CD14-positive monocyte (primary cell): ENCODE results near the gene CHRNB2. TPM values are rescaled to one million over a fixed set of nuclear protein-coding genes. Genes with fewer than 3 reads are reported as not detected.

Experiments
- DNase-seq, 3 donors: peaks; one replicate each; pipeline ENCODE4 v3.0.0-alpha.2; 2011 to 2022
- H2AFZ ChIP-seq: 2 replicates; pipeline ENCODE4 v1.6.0; 2012; ENCODE audit warnings: mild to moderate bottlenecking, low read depth, low read length, inconsistent platforms; ENCODE audit not compliant: insufficient read depth, poor library complexity, severe bottlenecking
- H3K27ac ChIP-seq, 2 donors: 1 replicate in 1 of 2; 2 replicates in 1 of 2; pipeline ENCODE4 v1.5.1; 2012 to 2013; ENCODE audit warnings: low read length in 2 of 2, control low read depth in 1 of 2, inconsistent platforms in 1 of 2, low read depth in 1 of 2, mild to moderate bottlenecking in 1 of 2
- H3K27me3 ChIP-seq, 2 donors: one replicate each; pipeline versions ENCODE4 v1.6.0 to v1.6.1; 2011 to 2013; ENCODE audit warnings: low read length in 2 of 2; ENCODE audit not compliant: control insufficient read depth in 2 of 2, insufficient read depth in 2 of 2
- H3K36me3 ChIP-seq, 2 donors: replicated peaks in 1 of 2; 1 replicate in 1 of 2; 2 replicates in 1 of 2; pipeline versions ENCODE4 v1.5.1 to v1.6.1; 2012 to 2013; ENCODE audit warnings: low read length in 2 of 2, control low read depth in 1 of 2, inconsistent platforms in 1 of 2, mild to moderate bottlenecking in 1 of 2; ENCODE audit not compliant: insufficient read depth in 2 of 2, control insufficient read depth in 1 of 2
- H3K4me1 ChIP-seq, 2 donors: 1 replicate in 1 of 2; 2 replicates in 1 of 2; pipeline versions ENCODE4 v1.5.1 to v1.6.1; 2012 to 2013; ENCODE audit warnings: low read length in 2 of 2, control low read depth in 1 of 2, inconsistent platforms in 1 of 2, mild to moderate bottlenecking in 1 of 2, moderate library complexity in 1 of 2; ENCODE audit not compliant: insufficient read depth in 2 of 2, control insufficient read depth in 1 of 2
- H3K4me2 ChIP-seq: replicated peaks from 2 replicates; pipeline ENCODE3; 2012; ENCODE audit warnings: low read length, moderate library complexity, mild to moderate bottlenecking; ENCODE audit not compliant: poor library complexity, severe bottlenecking; ENCODE audit errors: extremely low read depth
- H3K4me3 ChIP-seq, 3 experiments: fragments of 200-600 bp in 1 of 3; sonication (generic) in 1 of 3; replicated peaks in 1 of 3; 1 replicate in 2 of 3; 2 replicates in 1 of 3; pipeline ENCODE4 v1.5.1; 2011 to 2013; ENCODE audit warnings: low read length in 3 of 3, mild to moderate bottlenecking in 3 of 3, control low read depth in 2 of 3, low read depth in 2 of 3, inconsistent platforms in 1 of 3, moderate library complexity in 1 of 3
- H3K79me2 ChIP-seq: 2 replicates; pipeline ENCODE4 v1.6.0; 2012; ENCODE audit warnings: mild to moderate bottlenecking, control low read depth, inconsistent platforms, low read length, moderate library complexity; ENCODE audit not compliant: insufficient read depth
- H3K9ac ChIP-seq: 2 replicates; pipeline ENCODE4 v1.6.0; 2017; ENCODE audit warnings: low read length, mild to moderate bottlenecking; ENCODE audit not compliant: insufficient read depth, poor library complexity, severe bottlenecking
- H3K9me3 ChIP-seq, 2 donors: replicated peaks in 1 of 2; 1 replicate in 1 of 2; 2 replicates in 1 of 2; pipeline versions ENCODE4 v1.5.1 to v1.6.1; 2012 to 2013; ENCODE audit warnings: low read length in 2 of 2, control low read depth in 1 of 2; ENCODE audit not compliant: control insufficient read depth in 1 of 2, insufficient read depth in 1 of 2
- H4K20me1 ChIP-seq: 2 replicates; pipeline ENCODE4 v1.6.0; 2012; ENCODE audit warnings: mild to moderate bottlenecking, low read length, control low read depth, moderate library complexity; ENCODE audit not compliant: insufficient read depth
- H3K27ac Mint-ChIP-seq, 7 donors: one replicate each; pipeline ENCODE4 v1.8.0; 2020; ENCODE audit warnings: mild to moderate bottlenecking in 7 of 7, mixed read lengths in 7 of 7, moderate library complexity in 6 of 7, inconsistent platforms in 2 of 7
- H3K27me3 Mint-ChIP-seq, 3 donors: one replicate each; pipeline ENCODE4 v1.8.0; 2021 to 2022; ENCODE audit warnings: low read depth in 3 of 3, mild to moderate bottlenecking in 3 of 3, mixed read lengths in 3 of 3, moderate library complexity in 3 of 3, inconsistent platforms in 1 of 3
- H3K36me3 Mint-ChIP-seq, 2 donors: one replicate each; pipeline ENCODE4 v1.8.0; 2020; ENCODE audit warnings: mixed read lengths in 2 of 2, inconsistent platforms in 1 of 2, mild to moderate bottlenecking in 1 of 2
- H3K4me1 Mint-ChIP-seq: one replicate; pipeline ENCODE4 v1.8.0; 2020; ENCODE audit warnings: mild to moderate bottlenecking, mixed read lengths
- H3K4me3 Mint-ChIP-seq, 2 donors: one replicate each; pipeline ENCODE4 v1.8.0; 2020; ENCODE audit warnings: mild to moderate bottlenecking in 2 of 2, mixed read lengths in 2 of 2, moderate library complexity in 1 of 2
- H3K9me3 Mint-ChIP-seq, 7 donors: one replicate each; pipeline ENCODE4 v1.8.0; 2020 to 2022; ENCODE audit warnings: mixed read lengths in 7 of 7, mild to moderate bottlenecking in 6 of 7, moderate library complexity in 6 of 7, inconsistent platforms in 2 of 7
- WGBS: methylation state at CpG from one replicate; pipeline ENCODE4 v1.1.5; 2013; ENCODE audit warnings: missing lambda C conversion rate; ENCODE audit not compliant: insufficient coverage; 5-methylcytosine and 5-hydroxymethylcytosine counted together
- intact Hi-C, 2 donors: fragments of 100-400 bp; cut with micrococcal nuclease; formaldehyde crosslinking; loops; one replicate each; pipeline versions ENCODE4 v1.15.0 to v1.15.1; 2023
- polyA plus RNA-seq, 3 donors: library from polyadenylated mRNA; depleted of rRNA in 1 of 3; unstranded in 2 of 3; stranded (reverse) in 1 of 3; fragments of 300-500 nt in 2 of 3; fragments of >200 nt in 1 of 3; fragmentation: Illumina TruSeq in 2 of 3; gene quantifications; 1 replicate in 2 of 3; 2 replicates in 1 of 3; pipeline ENCODE4 v1.2.3, GENCODE V29; 2012 to 2021
- TF ChIP-seq, protein P1 (sequence below): fragments of 200-600 bp; IDR thresholded peaks from one replicate; pipeline ENCODE4 v1.8.0; 2022; ENCODE audit warnings: antibody characterized with exemption, mild to moderate bottlenecking

CHRNB2 gene
- polyA plus RNA-seq, 3 donors: 0.05 TPM; not detected in 2

DNA sequence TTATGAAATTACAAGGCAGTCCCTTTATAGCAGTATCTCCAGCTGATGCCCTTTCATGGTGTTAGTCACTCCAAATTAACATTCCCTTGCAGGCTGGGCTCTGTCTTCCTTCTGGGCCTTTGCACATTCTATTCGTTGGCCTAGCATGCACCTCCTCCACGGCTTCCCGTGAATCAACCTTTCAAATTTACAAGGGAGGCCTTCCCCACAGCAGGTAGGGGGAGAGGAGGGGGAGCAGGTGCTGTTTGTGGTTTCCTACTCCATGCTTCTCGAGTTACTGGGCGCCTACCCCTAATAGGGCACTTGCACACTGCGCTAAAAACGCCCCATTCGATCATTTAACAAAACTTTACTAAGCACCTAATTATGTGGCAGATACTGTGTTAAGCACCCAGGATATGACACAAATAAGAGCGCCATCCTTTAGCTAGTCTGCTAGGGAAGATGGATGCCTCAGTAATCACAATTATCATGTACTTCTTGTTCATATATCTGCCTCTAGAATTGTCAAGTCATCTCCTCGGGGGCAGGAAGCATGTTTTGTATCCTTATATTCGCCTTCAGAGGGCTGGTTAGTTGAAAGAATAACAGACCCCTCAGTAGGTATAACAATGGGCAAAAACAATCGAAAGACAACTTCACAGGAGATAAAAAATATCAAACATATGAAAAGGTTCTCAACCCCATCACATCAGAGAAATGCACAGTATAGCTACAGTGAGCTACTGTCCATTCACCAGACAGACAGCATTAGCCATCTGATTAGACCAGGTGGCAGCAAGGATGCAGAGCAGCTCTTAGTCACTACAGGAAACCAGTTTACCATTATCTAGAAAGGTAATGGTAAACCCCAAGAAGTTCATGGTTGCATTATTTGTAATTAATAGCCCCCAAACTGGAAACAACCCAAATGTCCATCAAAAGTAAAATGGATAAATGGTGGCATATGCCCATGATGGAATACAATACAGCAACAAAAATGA, 42.1 kb downstream of the CHRNB2 start:
- H3K4me3 Mint-ChIP-seq: no peak overlapping the region
- Histone ChIP-seq H2AFZ (peak overlapping the region; percentile 81), H3K9me3 (no peaks in the 10 kb centered on the region), H3K4me1 (peaks cover 46 to 58% of the 10 kb centered on the region in 2 donors), H3K79me2 (peaks cover 94% of the 10 kb centered on the region), H3K9ac (no peak overlapping the region), H3K27me3 (no peaks in the 10 kb centered on the region), H4K20me1 (peaks cover 25% of the 10 kb centered on the region), H3K4me2 (peak overlapping the region; percentile 93), H3K27ac (peak overlapping the region in 1 of 2 donors; percentile 99), H3K4me3 (peak overlapping the region in 1 of 3 experiments; percentile 97), H3K36me3 (peaks cover 0 to 14% of the 10 kb centered on the region in 2 donors)
- intact Hi-C loops: loop anchor here in 1 of 2 donors (5.0 kb wide), 1 partner anchor 52 kb away; the partner anchor contains the start of gene UBE2Q1
- TF ChIP-seq, protein P1, sequence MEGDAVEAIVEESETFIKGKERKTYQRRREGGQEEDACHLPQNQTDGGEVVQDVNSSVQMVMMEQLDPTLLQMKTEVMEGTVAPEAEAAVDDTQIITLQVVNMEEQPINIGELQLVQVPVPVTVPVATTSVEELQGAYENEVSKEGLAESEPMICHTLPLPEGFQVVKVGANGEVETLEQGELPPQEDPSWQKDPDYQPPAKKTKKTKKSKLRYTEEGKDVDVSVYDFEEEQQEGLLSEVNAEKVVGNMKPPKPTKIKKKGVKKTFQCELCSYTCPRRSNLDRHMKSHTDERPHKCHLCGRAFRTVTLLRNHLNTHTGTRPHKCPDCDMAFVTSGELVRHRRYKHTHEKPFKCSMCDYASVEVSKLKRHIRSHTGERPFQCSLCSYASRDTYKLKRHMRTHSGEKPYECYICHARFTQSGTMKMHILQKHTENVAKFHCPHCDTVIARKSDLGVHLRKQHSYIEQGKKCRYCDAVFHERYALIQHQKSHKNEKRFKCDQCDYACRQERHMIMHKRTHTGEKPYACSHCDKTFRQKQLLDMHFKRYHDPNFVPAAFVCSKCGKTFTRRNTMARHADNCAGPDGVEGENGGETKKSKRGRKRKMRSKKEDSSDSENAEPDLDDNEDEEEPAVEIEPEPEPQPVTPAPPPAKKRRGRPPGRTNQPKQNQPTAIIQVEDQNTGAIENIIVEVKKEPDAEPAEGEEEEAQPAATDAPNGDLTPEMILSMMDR: no peak
- WGBS: 73% methylated on average over 3 of the region's 12 CpGs
- H3K36me3 Mint-ChIP-seq: peaks cover 11 to 16% of the 10 kb centered on the region in 2 donors
- DNase-seq: no peak
- peaks cover 63% of the 10 kb centered on the region for H3K4me1 Mint-ChIP-seq
- no peaks in the 10 kb centered on the region for H3K27me3 Mint-ChIP-seq
- H3K9me3 Mint-ChIP-seq: no peaks in the 10 kb centered on the region
- H3K27ac Mint-ChIP-seq: peak overlapping the region in 6 of 7 donors; percentile 6 to 100 (median 82)

DNA sequence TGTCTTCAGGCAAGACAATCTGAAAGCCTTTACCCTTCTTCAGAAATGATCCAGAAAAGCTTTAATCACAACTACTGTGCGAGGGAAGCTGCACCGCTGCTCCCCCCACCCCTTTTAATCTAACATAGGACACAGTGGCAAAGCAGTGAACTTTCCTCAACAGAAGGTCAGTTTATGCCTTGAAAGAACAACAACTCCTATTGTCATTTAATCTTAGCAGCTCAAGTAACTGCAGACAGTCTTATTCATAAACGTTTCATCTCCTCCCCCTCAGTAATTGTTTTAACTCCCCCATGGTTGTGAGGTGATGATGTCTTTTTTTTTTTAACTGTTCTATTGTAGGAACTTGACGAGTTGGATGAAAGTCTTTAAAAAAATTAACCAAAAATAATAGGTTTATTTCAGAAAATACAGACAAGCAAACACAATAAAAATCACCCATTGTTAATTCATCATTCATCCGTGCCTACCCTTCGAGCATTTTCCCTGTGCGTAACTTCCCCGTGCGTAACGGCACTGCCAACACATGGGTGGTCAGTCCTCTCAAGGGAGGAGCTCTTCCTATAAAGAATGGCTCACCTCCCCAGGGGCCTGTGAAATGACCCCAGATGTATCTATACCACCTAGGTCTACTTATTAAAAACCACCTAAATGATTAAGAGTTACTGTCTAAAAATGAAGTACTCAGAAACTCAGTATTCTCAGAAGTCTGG, 43.7 kb downstream of the CHRNB2 start:
- H3K27ac ChIP-seq: peak overlapping the region in 1 of 2 donors; percentile 12
- H3K4me1 ChIP-seq: peaks cover 36 to 49% of the 10 kb centered on the region in 2 donors
- H4K20me1 ChIP-seq: peaks cover 13% of the 10 kb centered on the region
- peak overlapping the region in 1 of 3 experiments; percentile 17 for H3K4me3 ChIP-seq
- no peaks in the 10 kb centered on the region for H3K36me3 ChIP-seq
- intact Hi-C loops: no loop called here
- Mint-ChIP-seq H3K4me3 (peak overlapping the region; percentile 9 to 65), H3K4me1 (peaks cover 46% of the 10 kb centered on the region), H3K27me3 (no peaks in the 10 kb centered on the region), H3K36me3 (peaks cover 0 to 8% of the 10 kb centered on the region in 2 donors), H3K9me3 (no peaks in the 10 kb centered on the region), H3K27ac (peak overlapping the region in 4 of 7 donors; percentile 37 to 80 (median 56))
- TF ChIP-seq, protein P1: no peak
- no peak for DNase-seq
- H3K4me2 ChIP-seq: peak overlapping the region; percentile 20
- H3K27me3 ChIP-seq: no peaks in the 10 kb centered on the region
- H3K9ac ChIP-seq: no peak overlapping the region
- H3K79me2 ChIP-seq: peaks cover 94% of the 10 kb centered on the region
- no peaks in the 10 kb centered on the region for H3K9me3 ChIP-seq
- WGBS: 81% methylated on average over 2 of the region's 10 CpGs
- peak overlapping the region; percentile 51 for H2AFZ ChIP-seq
